Dedifferentiated amniotic fluid mesenchymal stem cell (primary cell): ENCODE data around the gene RAPGEF2.

ENCODE experiments used
- DNase-seq: peaks from one replicate; pipeline ENCODE4 v3.0.0-alpha.2; 2016; ENCODE audit errors: extremely low spot score

Gene RAPGEF2

GRCh38 chr4:159278399-159278798 lies 175.5 kb downstream of the RAPGEF2 start:
- no peak for DNase-seq

GRCh38 chr4:159279084-159279483 lies 176.2 kb downstream of the RAPGEF2 start:
- no peak for DNase-seq

DNA sequence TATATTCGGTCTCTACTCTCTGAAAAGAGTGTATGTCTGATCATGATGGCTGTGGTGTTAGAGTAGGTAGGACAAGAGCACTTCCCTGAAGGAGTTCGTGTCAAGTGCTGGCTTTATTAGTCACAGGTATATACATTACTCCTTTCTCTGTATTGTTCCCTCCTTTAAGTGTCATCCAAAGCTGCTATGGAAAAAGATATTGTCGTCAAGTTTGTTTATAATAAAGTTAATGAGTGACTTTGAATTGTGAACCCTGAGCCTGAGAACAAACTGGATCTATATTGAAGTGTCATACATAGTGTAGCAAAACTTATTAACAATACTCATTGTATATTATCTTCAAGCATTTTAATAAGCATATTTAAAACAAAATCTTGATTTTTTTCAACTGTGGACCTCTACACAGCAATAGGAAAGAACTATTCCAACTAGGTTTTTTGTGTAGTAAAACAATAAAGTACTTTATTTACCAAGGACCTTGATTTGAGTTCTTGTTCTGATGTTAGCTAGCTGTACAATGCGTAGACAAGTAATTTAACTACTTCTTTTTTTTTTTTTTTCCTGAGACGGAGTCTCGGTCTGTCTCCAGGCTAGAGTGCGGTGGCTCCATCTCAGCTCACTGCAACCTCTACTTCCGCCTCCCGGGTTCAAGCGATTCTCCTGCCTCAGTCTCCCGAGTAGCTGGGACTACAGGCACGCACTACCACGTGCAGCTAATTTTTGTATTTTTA lies 177.7 kb downstream of the RAPGEF2 start:
- DNase-seq, result no peak

DNA sequence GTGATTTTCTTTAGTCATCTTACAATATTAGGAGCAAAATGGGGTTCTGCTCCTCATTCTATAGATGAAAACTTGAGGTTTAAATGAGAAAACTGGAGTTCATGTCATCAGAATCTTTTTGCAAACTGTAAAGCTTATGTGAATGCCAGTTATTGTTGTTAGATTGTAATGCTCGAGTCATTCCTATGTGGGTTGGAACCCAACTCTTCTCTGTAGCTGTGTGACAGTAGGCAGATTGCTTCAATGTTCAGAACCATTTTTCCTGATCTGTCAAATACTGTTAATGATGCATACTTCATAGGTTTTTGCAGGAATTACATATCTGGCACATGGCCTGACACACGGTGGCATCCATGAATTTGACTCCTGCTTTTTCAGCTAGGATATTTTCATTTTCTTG lies 178.9 kb downstream of the RAPGEF2 start:
- no peak for DNase-seq

GRCh38 chr4:159282329-159282728 lies 179.4 kb downstream of the RAPGEF2 start:
- DNase-seq, result no peak

GRCh38 chr4:159282944-159283343 lies 180.1 kb downstream of the RAPGEF2 start:
- no peak for DNase-seq

DNA sequence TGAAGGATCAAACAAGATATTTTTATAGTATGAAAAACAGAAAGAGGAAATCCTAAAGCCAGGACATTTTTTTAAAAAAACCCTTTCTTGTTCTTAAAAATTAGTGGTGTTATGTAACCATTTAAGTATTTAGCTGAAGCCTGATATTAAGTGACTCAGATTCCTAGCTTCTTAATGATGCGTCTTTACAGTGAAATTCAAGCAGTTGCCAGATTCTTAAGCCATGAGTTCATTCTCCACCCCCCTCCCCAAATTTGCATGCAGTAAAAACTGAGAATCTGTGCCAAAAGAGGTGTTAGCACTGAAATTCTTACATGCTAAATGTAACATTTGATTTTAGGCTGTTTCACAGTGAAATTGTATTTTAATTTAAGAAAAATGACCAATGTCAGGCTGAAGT lies 180.8 kb downstream of the RAPGEF2 start:
- DNase-seq, result peak; percentile 55

DNA sequence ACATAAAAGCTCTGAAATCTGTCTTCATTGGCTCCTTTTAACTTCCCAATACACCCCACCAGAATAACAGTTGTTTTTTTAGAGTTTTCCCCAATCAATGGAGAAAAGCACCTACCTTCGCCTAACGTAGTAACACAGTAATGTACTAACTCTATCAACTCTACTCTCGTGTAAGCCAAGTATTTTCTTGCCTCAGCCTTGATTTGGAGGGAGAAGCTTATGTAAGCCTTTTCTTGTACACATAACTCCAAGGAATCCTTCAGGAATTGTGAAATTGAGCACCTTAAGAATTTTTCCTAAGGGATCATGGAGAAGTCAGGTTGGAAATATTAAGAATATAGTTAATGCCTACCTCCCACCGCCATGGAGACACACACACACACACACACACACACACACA lies 181.2 kb downstream of the RAPGEF2 start:
- no peak for DNase-seq

DNA sequence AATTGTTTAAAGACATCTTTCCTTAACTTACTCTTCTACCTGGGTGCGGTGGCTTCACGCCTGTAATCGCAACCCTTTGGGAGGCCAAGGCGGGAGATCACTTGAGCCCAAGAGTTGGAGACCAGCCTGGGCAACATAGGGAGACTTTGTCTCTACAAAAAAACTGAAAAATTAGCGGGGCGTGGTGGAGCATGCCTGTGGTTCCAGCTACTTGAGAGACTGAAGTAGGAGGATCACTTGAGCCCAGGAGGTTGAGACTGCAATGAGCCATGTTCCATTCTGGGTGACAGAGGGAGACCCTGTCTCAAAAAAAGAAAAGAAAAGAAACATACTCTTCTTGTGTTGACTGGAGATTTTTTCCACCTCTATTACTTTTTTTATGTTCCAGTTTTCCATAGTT lies 181.9 kb downstream of the RAPGEF2 start:
- DNase-seq, result no peak

DNA sequence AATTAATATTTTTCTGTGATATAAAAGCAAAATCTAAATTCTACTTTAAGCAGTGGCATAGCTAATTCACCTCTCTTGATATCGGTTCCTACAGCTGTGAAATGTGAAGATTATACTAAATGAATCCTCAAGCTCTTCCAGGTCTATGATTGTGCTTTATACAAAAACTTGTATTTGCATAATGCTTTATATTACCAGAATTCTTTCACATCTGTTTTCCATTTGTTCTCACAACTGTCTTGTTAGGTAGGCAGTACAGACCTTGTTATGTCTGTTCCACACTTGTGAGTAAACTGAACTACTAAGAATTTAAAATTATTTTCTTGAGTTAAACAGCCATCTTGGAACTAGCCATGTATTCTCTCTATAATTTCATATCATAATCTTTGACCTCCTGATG lies 184.9 kb downstream of the RAPGEF2 start:
- no peak for DNase-seq

- DNase-seq, result no peak
Observed at GRCh38 chr4:159289682-159290081, 186.8 kb downstream of the RAPGEF2 start.

GRCh38 chr4:159290321-159291030 lies 187.6 kb downstream of the RAPGEF2 start:
- DNase-seq, result no peak

- DNase-seq, result no peak
Observed at GRCh38 chr4:159291176-159291575, 188.3 kb downstream of the RAPGEF2 start.

GRCh38 chr4:159292137-159292896 lies 189.4 kb downstream of the RAPGEF2 start:
- DNase-seq, result no peak

GRCh38 chr4:159293811-159294515 lies 191.1 kb downstream of the RAPGEF2 start:
- DNase-seq, result no peak

GRCh38 chr4:159296061-159296460 lies 193.2 kb downstream of the RAPGEF2 start:
- DNase-seq, result peak; percentile 44

GRCh38 chr4:159297091-159297490 lies 194.2 kb downstream of the RAPGEF2 start:
- DNase-seq, result no peak

- DNase-seq, result peak; percentile 70
Observed at GRCh38 chr4:159298502-159298901, 195.6 kb downstream of the RAPGEF2 start.

- no peak for DNase-seq
Observed at GRCh38 chr4:159303435-159303834, 200.6 kb downstream of the RAPGEF2 start.

DNA sequence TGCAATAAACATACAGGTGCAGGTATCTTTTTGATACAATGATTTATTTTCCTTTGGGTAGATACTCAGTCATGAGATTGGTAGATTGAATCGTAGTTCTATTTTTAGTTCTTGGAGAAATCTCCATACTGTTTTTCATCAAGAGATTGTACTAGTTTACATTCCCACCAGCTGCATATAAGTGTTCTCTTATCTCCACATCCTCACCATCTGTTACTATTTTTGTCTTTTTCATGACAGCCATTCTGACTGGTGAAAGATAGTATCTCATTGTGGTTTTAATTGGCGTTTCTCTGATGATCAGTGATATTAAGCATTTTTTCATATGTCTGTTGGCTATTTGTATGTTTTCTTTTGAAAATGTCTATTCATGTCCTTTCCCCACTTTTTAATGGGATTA lies 202.2 kb downstream of the RAPGEF2 start:
- DNase-seq, result no peak

GRCh38 chr4:159307929-159308328 lies 205.1 kb downstream of the RAPGEF2 start:
- no peak for DNase-seq
